PC-3 (cell line): Measurements from ENCODE around the gene PTGDS. TPM values are rescaled to one million over a fixed set of nuclear protein-coding genes. Genes with fewer than 3 reads are reported as not detected.

Experiments used
- ATAC-seq: fragments of 200-7000 bp; cut with Tn5 transposase; 2 replicates; pipeline ENCODE4 v1.9.1; 2020; ENCODE audit warnings: mild to moderate bottlenecking, moderate library complexity
- BruUV-seq: library from RNA; stranded (reverse); fragments of 400-500 nt; replicated peaks from 2 replicates; lab custom pipeline; 2021; lab: Mats Ljungman, UMichigan
- CTCF ChIA-PET: fragments of 300-600 bp; sonication (Branson Sonifier 250); formaldehyde crosslinking; loops from one replicate; lab custom pipeline; 2022; ENCODE audit warnings: antibody characterized with exemption; lab: Charles Lee
- POLR2A ChIA-PET: fragments of 300-600 bp; sonication (Branson Sonifier 250); formaldehyde crosslinking; loops from one replicate; lab custom pipeline; 2022; ENCODE audit warnings: antibody characterized with exemption; ENCODE audit not compliant: unreplicated experiment; lab: Charles Lee
- DNase-seq: peaks from one replicate; pipeline ENCODE4 v3.0.0-alpha.2; 2015
- H2AFZ ChIP-seq: fragments of 300-600 bp; sonication (generic); 2 replicates; pipeline ENCODE4 v1.6.0; 2016; ENCODE audit warnings: antibody characterized with exemption, low read length
- H3F3A ChIP-seq: fragments of 300-600 bp; sonication (generic); one replicate; pipeline ENCODE4 v1.6.0; 2017; ENCODE audit warnings: antibody characterized with exemption, low read length, control low read depth, mild to moderate bottlenecking; ENCODE audit not compliant: unreplicated experiment
- H3K27ac ChIP-seq: fragments of 300-600 bp; sonication (generic); 2 replicates; pipeline ENCODE4 v1.5.1; 2016; ENCODE audit warnings: mild to moderate bottlenecking, low read length
- H3K27me3 ChIP-seq: fragments of 300-600 bp; sonication (generic); 2 replicates; pipeline ENCODE4 v1.6.1; 2016; ENCODE audit warnings: low read length, mixed read lengths
- H3K36me3 ChIP-seq: fragments of 300-600 bp; sonication (generic); 2 replicates; pipeline ENCODE4 v1.6.1; 2016; ENCODE audit warnings: low read depth, mixed run types, low read length, mixed read lengths
- H3K4me1 ChIP-seq: fragments of 300-600 bp; sonication (generic); 2 replicates; pipeline ENCODE4 v1.5.1; 2016; ENCODE audit warnings: low read length; ENCODE audit not compliant: insufficient read depth
- H3K4me2 ChIP-seq: fragments of 300-600 bp; sonication (generic); 2 replicates; pipeline ENCODE4 v1.6.0; 2016; ENCODE audit warnings: low read length
- H3K4me3 ChIP-seq: fragments of 300-600 bp; sonication (generic); 2 replicates; pipeline ENCODE4 v1.5.1; 2016; ENCODE audit warnings: mild to moderate bottlenecking, low read length, mixed read lengths
- H3K79me2 ChIP-seq: fragments of 300-600 bp; sonication (generic); 2 replicates; pipeline ENCODE4 v1.6.1; 2017; ENCODE audit warnings: low read length, mixed read lengths
- H3K9ac ChIP-seq: fragments of 300-600 bp; sonication (generic); 2 replicates; pipeline ENCODE4 v1.6.0; 2016; ENCODE audit warnings: mild to moderate bottlenecking, low read length
- H3K9me2 ChIP-seq: fragments of 300-600 bp; sonication (generic); replicated peaks from 2 replicates; pipeline ENCODE4 v1.6.1; 2016; ENCODE audit warnings: mixed run types, low read length, mixed read lengths
- H3K9me3 ChIP-seq: fragments of 300-600 bp; sonication (generic); 2 replicates; pipeline ENCODE4 v1.6.1; 2016; ENCODE audit warnings: low read length, mixed read lengths
- H4K20me1 ChIP-seq: fragments of 300-600 bp; sonication (generic); 2 replicates; pipeline ENCODE4 v1.6.1; 2016; ENCODE audit warnings: low read length, mixed read lengths
- CTCF ChIP-seq: fragments of 300-600 bp; sonication (generic); conservative IDR thresholded peaks from 2 replicates; pipeline ENCODE4 v1.5.1; 2017; ENCODE audit warnings: antibody characterized with exemption, low read depth, mild to moderate bottlenecking, low read length
- EZH2 ChIP-seq: fragments of 300-600 bp; sonication (generic); IDR thresholded peaks from one replicate; pipeline ENCODE4 v1.6.1; 2017; ENCODE audit warnings: antibody characterized with exemption, mild to moderate bottlenecking, low read length; ENCODE audit not compliant: unreplicated experiment
- EZH2phosphoT487 ChIP-seq: fragments of 300-600 bp; sonication (generic); IDR thresholded peaks from 2 replicates; pipeline ENCODE4 v1.6.1; 2018; ENCODE audit warnings: mild to moderate bottlenecking, antibody characterized with exemption, low read length, borderline replicate concordance
- intact Hi-C: fragments of 100-400 bp; cut with micrococcal nuclease; formaldehyde crosslinking; loops from 2 replicates; pipeline ENCODE4 v1.9.0; 2023
- total RNA-seq: library from RNA; depleted of rRNA; stranded (reverse); fragments of >200 nt; gene quantifications from 2 replicates; pipeline ENCODE4 v1.2.3, GENCODE V29; 2014

PTGDS gene
- total RNA-seq, 1 experiment from 2014 or later: not detected

- no peaks in the 10 kb centered on the region for H3F3A ChIP-seq
- H2AFZ ChIP-seq: no peak overlapping the region
- no TSS peak for BruUV-seq
- ChIA-PET CTCF (no interaction called here), POLR2A (no interaction called here)
- ATAC-seq (no peak), DNase-seq (no peak)
- H3K4me3 ChIP-seq: no peak overlapping the region
- no peaks in the 10 kb centered on the region for H3K4me1 ChIP-seq
- TF ChIP-seq EZH2 (no peak), EZH2phosphoT487 (no peak), CTCF (no peak)
- no peak overlapping the region for H3K27ac ChIP-seq
- H3K4me2 ChIP-seq: no peak overlapping the region
- H3K79me2 ChIP-seq: no peaks in the 10 kb centered on the region
- no peaks in the 10 kb centered on the region for H3K36me3 ChIP-seq
- no peaks in the 10 kb centered on the region for H3K9me3 ChIP-seq
- H3K27me3 ChIP-seq: no peaks in the 10 kb centered on the region
- no peaks in the 10 kb centered on the region for H3K9me2 ChIP-seq
- no peak overlapping the region for H3K9ac ChIP-seq
- H4K20me1 ChIP-seq: no peaks in the 10 kb centered on the region
- intact Hi-C loops: no loop called here
Measured at GRCh38 chr9:137016436-137016835, 39.1 kb downstream of the PTGDS start.

GRCh38 chr9:137017071-137017470 lies 39.8 kb downstream of the PTGDS start:
- no peaks in the 10 kb centered on the region for H3K79me2 ChIP-seq
- no peak overlapping the region for H3K4me2 ChIP-seq
- BruUV-seq: no TSS peak
- no peak for ATAC-seq
- H3K4me3 ChIP-seq: no peak overlapping the region
- no peak for TF ChIP-seq EZH2
- TF ChIP-seq CTCF: no peak
- no peak for TF ChIP-seq EZH2phosphoT487
- H3F3A ChIP-seq: no peaks in the 10 kb centered on the region
- intact Hi-C loops: no loop called here
- no peak for DNase-seq
- no peak overlapping the region for H3K9ac ChIP-seq
- ChIA-PET CTCF (no interaction called here), POLR2A (no interaction called here)
- H3K9me2 ChIP-seq: no peaks in the 10 kb centered on the region
- H4K20me1 ChIP-seq: no peaks in the 10 kb centered on the region
- H3K36me3 ChIP-seq: no peaks in the 10 kb centered on the region
- no peak overlapping the region for H3K27ac ChIP-seq
- no peaks in the 10 kb centered on the region for H3K4me1 ChIP-seq
- H3K9me3 ChIP-seq: no peaks in the 10 kb centered on the region
- no peaks in the 10 kb centered on the region for H3K27me3 ChIP-seq
- no peak overlapping the region for H2AFZ ChIP-seq

GRCh38 chr9:137017791-137018497 lies 40.6 kb downstream of the PTGDS start:
- intact Hi-C loops: no loop called here
- DNase-seq (no peak), ATAC-seq (no peak)
- Histone ChIP-seq H4K20me1 (no peaks in the 10 kb centered on the region), H3K27ac (no peak overlapping the region), H2AFZ (no peak overlapping the region), H3K79me2 (no peaks in the 10 kb centered on the region), H3K27me3 (no peaks in the 10 kb centered on the region), H3K9me2 (no peaks in the 10 kb centered on the region), H3K4me1 (0 out of 2 replicates have a peak, but pooled peaks cover 4% of the 10 kb centered on the region), H3K4me2 (no peak overlapping the region), H3K9ac (no peak overlapping the region), H3K9me3 (no peaks in the 10 kb centered on the region), H3K36me3 (no peaks in the 10 kb centered on the region), H3F3A (no peaks in the 10 kb centered on the region), H3K4me3 (no peak overlapping the region)
- CTCF ChIA-PET: no interaction called here
- TF ChIP-seq CTCF (no peak), EZH2phosphoT487 (no peak), EZH2 (no peak)
- BruUV-seq: no TSS peak
- POLR2A ChIA-PET: no interaction called here
